ACC112 (cell line): Measurements from ENCODE around the gene PRSS50.

Experiments
- H2AFZ ChIP-seq: fragments of 200-600 bp; sonication (generic); one replicate; pipeline ENCODE4 v1.6.0; 2017; ENCODE audit warnings: antibody characterized with exemption, low read length; ENCODE audit not compliant: unreplicated experiment
- H3K27ac ChIP-seq: fragments of 200-600 bp; sonication (generic); 2 replicates; pipeline ENCODE4 v1.5.1; 2014; ENCODE audit warnings: low read depth, mild to moderate bottlenecking, antibody characterized with exemption, low read length, moderate library complexity
- H3K27me3 ChIP-seq: fragments of 200-600 bp; sonication (generic); 2 replicates; pipeline ENCODE4 v1.6.1; 2014; ENCODE audit warnings: mild to moderate bottlenecking, antibody characterized with exemption, low read length, moderate library complexity, mixed read lengths; ENCODE audit not compliant: insufficient read depth
- H3K36me3 ChIP-seq: fragments of 200-600 bp; sonication (generic); 2 replicates; pipeline ENCODE4 v1.6.1; 2016; ENCODE audit warnings: mild to moderate bottlenecking, antibody characterized with exemption, low read length, moderate library complexity, mixed read lengths; ENCODE audit not compliant: insufficient read depth
- H3K4me1 ChIP-seq: fragments of 200-600 bp; sonication (generic); one replicate; pipeline ENCODE4 v1.6.1; 2016; ENCODE audit warnings: low read length, mixed read lengths; ENCODE audit not compliant: insufficient read depth, unreplicated experiment, control insufficient read depth
- H3K4me3 ChIP-seq: fragments of 200-600 bp; sonication (generic); 2 replicates; pipeline ENCODE4 v1.5.1; 2014; ENCODE audit warnings: mild to moderate bottlenecking, low read depth, low read length
- H3K79me2 ChIP-seq: fragments of 200-600 bp; sonication (generic); one replicate; pipeline ENCODE4 v1.6.0; 2016; ENCODE audit warnings: low read length; ENCODE audit not compliant: control insufficient read depth, unreplicated experiment, insufficient read depth

PRSS50 gene

GRCh38 chr3:46713898-46714552 lies 3.6 kb downstream of the PRSS50 start:
- H2AFZ ChIP-seq, result no peak overlapping the region
- no peak overlapping the region for H3K27ac ChIP-seq
- no peaks in the 10 kb centered on the region for H3K4me1 ChIP-seq
- peaks cover 21% of the 10 kb centered on the region; the same call in 1 of the 2 replicates for H3K27me3 ChIP-seq
- H3K79me2 ChIP-seq, result no peaks in the 10 kb centered on the region
- no peaks in the 10 kb centered on the region for H3K36me3 ChIP-seq
- no peak overlapping the region for H3K4me3 ChIP-seq

GRCh38 chr3:46713050-46713897 lies 4.4 kb downstream of the PRSS50 start:
- Histone ChIP-seq H3K27ac (no peak overlapping the region), H3K79me2 (no peaks in the 10 kb centered on the region), H3K4me1 (no peaks in the 10 kb centered on the region), H3K36me3 (no peaks in the 10 kb centered on the region), H3K4me3 (no peak overlapping the region), H3K27me3 (peaks cover 14% of the 10 kb centered on the region; the same call in 1 of the 2 replicates), H2AFZ (no peak overlapping the region)

GRCh38 chr3:46712191-46713049 lies 5.2 kb downstream of the PRSS50 start:
- Histone ChIP-seq H3K79me2 (no peaks in the 10 kb centered on the region), H3K4me1 (no peaks in the 10 kb centered on the region), H2AFZ (no peak overlapping the region), H3K27ac (no peak overlapping the region), H3K27me3 (0 out of 2 replicates have a peak, but pooled peaks cover 8% of the 10 kb centered on the region), H3K4me3 (no peak overlapping the region), H3K36me3 (no peaks in the 10 kb centered on the region)

GRCh38 chr3:46711760-46712159 lies 5.9 kb downstream of the PRSS50 start:
- Histone ChIP-seq H3K27me3 (0 out of 2 replicates have a peak, but pooled peaks cover 1% of the 10 kb centered on the region), H2AFZ (no peak overlapping the region), H3K36me3 (no peaks in the 10 kb centered on the region), H3K4me3 (no peak overlapping the region), H3K4me1 (no peaks in the 10 kb centered on the region), H3K27ac (no peak overlapping the region), H3K79me2 (no peaks in the 10 kb centered on the region)

GRCh38 chr3:46711305-46711704 lies 6.4 kb downstream of the PRSS50 start:
- Histone ChIP-seq H3K27me3 (no peaks in the 10 kb centered on the region), H3K36me3 (no peaks in the 10 kb centered on the region), H3K4me1 (peaks cover 3% of the 10 kb centered on the region)

GRCh38 chr3:46710671-46711295 lies 6.9 kb downstream of the PRSS50 start:
- no peak overlapping the region for H2AFZ ChIP-seq
- no peaks in the 10 kb centered on the region for H3K27me3 ChIP-seq
- H3K27ac ChIP-seq, result no peak overlapping the region
- no peaks in the 10 kb centered on the region for H3K36me3 ChIP-seq
- no peaks in the 10 kb centered on the region for H3K79me2 ChIP-seq
- H3K4me3 ChIP-seq, result no peak overlapping the region
- peaks cover 8% of the 10 kb centered on the region for H3K4me1 ChIP-seq

More at GRCh38 chr3:46711305-46711704, 6.4 kb downstream of the PRSS50 start:
- H2AFZ ChIP-seq, result no peak overlapping the region
- H3K27ac ChIP-seq, result no peak overlapping the region
- no peaks in the 10 kb centered on the region for H3K79me2 ChIP-seq
- H3K4me3 ChIP-seq, result no peak overlapping the region

GRCh38 chr3:46710229-46710628 lies 7.4 kb downstream of the PRSS50 start:
- H3K79me2 ChIP-seq, result no peaks in the 10 kb centered on the region
- H3K27ac ChIP-seq, result no peak overlapping the region
- peaks cover 8% of the 10 kb centered on the region for H3K4me1 ChIP-seq
- H3K27me3 ChIP-seq, result no peaks in the 10 kb centered on the region
- no peaks in the 10 kb centered on the region for H3K36me3 ChIP-seq
- no peak overlapping the region for H3K4me3 ChIP-seq
- H2AFZ ChIP-seq, result no peak overlapping the region

GRCh38 chr3:46709721-46710120 lies 7.9 kb downstream of the PRSS50 start:
- Histone ChIP-seq H3K4me3 (no peak overlapping the region), H3K36me3 (no peaks in the 10 kb centered on the region), H3K27me3 (no peaks in the 10 kb centered on the region), H3K27ac (no peak overlapping the region), H2AFZ (no peak overlapping the region), H3K79me2 (no peaks in the 10 kb centered on the region), H3K4me1 (peaks cover 8% of the 10 kb centered on the region)

GRCh38 chr3:46709157-46709654 lies 8.5 kb downstream of the PRSS50 start:
- Histone ChIP-seq H3K36me3 (no peaks in the 10 kb centered on the region), H3K4me3 (no peak overlapping the region)

More at GRCh38 chr3:46709157-46709654, 8.5 kb downstream of the PRSS50 start:
- H2AFZ ChIP-seq, result no peak overlapping the region
- no peaks in the 10 kb centered on the region for H3K27me3 ChIP-seq
- no peaks in the 10 kb centered on the region for H3K79me2 ChIP-seq
- peaks cover 8% of the 10 kb centered on the region for H3K4me1 ChIP-seq
- no peak overlapping the region for H3K27ac ChIP-seq
